ENCODE measurements around the gene UMOD.

UMOD gene

GRCh38 chr16:20298452-20298851 lies 54.1 kb downstream of the UMOD start:
- no peak for DNase-seq

GRCh38 chr16:20291208-20292206 lies 61.0 kb downstream of the UMOD start:
- no peak for DNase-seq

- DNase-seq, result no peak
These were observed 62.9 kb downstream of the UMOD start for GRCh38 chr16:20289571-20289970.

GRCh38 chr16:20285993-20286499 lies 66.5 kb downstream of the UMOD start:
- no peak for DNase-seq
